Activated naive CD4-positive, alpha-beta T cell treated with anti-CD3 and anti-CD28 coated beads, Interleukin-2, amount 50 U/mL, for 72 hours (primary cell): ENCODE data around the gene CCNA2. TPM values are rescaled to one million over a fixed set of nuclear protein-coding genes. Genes with fewer than 3 reads are reported as not detected.

Experiments used
- ATAC-seq, 2 donors: fragments of 150-1000 bp; cut with Tn5 transposase; 2 replicates each; pipeline ENCODE4 v1.10.0; 2021; ENCODE audit warnings: mild to moderate bottlenecking in 2 of 2, moderate library complexity in 2 of 2
- DNase-seq, 2 donors: peaks; one replicate each; pipeline ENCODE4 v3.0.0; 2021 to 2022; ENCODE audit warnings: low spot score in 2 of 2
- H3K27ac Mint-ChIP-seq, 2 donors: one replicate each; pipeline ENCODE4 v1.8.0; 2022; ENCODE audit warnings: mild to moderate bottlenecking in 2 of 2, mixed read lengths in 2 of 2
- H3K36me3 Mint-ChIP-seq, 2 donors: one replicate each; pipeline ENCODE4 v1.8.0; 2022; ENCODE audit warnings: mixed read lengths in 2 of 2
- H3K9me3 Mint-ChIP-seq, 2 donors: one replicate each; pipeline ENCODE4 v1.8.0; 2022; ENCODE audit warnings: mixed read lengths in 2 of 2
- total RNA-seq, 2 donors: library from RNA; stranded (reverse); gene quantifications; one replicate each; pipeline ENCODE4 v1.2.3, GENCODE V29; 2022

CCNA2 gene
- total RNA-seq = 100 to 1,000 TPM; 105 to 125 TPM

GRCh38 chr4:121823505-121824170, at the start of gene CCNA2:
CCNA2 (minus strand) TSS chr4:121823883; CDS start chr4:121823628, 255 bp downstream.
- Mint-ChIP-seq H3K36me3 (peaks cover 21 to 23% of the 10 kb centered on the region in 2 donors), H3K9me3 (no peaks in the 10 kb centered on the region), H3K27ac (peak within 1 kb of the TSS; percentile 95 to 97)
- DNase-seq (peak; percentile 92 to 94), ATAC-seq (peak; percentile 96 to 97)

DNA sequence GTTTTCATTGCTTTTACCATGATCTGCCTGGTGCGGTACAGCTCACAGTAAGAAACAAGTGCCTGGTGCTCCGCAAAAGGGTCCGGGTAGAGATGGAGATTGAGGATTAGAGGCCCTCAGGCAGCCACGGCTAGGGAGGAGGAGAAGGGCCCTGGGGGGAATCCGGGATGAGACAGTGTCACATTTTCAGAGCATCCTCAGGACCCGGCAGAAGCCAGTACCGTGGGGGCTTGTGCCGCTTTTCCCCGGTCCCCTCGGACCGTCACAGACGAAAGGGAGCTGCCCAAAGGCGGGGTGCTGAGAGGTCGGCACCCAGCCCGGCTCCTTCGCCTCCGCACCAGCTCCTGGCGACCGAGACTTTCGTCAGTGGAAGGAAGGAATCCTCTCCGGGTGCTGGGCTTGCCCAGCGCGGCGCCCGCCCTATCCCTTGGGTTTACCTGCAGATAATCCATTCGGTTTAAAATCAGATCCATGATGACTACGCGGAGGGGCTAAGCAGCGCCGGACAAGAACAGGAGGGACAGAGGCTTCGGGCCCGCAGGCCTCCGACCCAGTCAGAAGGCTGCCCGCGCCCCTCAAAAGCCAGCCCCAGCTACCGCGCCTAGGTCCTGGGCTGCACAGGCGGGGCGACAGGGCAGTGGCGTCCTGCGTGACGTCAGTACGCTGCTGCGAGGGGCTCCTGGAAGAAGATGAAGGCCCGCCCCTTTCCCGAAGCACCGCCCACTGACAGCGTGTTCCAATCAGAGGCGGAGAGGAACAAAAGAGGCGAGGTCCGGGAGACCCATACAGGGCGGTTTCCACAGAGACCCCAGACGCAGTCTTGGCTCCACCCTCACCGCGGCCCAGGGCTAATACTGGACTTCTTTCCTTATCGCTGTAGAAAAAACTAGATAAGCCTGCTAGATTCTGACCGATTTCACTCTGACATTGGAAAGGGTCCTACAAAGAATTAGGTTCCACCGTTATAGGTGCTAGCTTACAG, 46.4 kb upstream of the CCNA2 start, which contains the start of gene BBS7:
TSS of gene BBS7 (minus strand) at position 634 of the 982 bp plus-strand sequence. CDS start at position 473, 161 bp downstream.
- peak; percentile 95 for DNase-seq
- Mint-ChIP-seq H3K9me3 (peaks cover 0 to 7% of the 10 kb centered on the region in 2 donors), H3K36me3 (peaks cover 19 to 21% of the 10 kb centered on the region in 2 donors), H3K27ac (peak within 1 kb of the TSS; percentile 87 to 92)
- peak; percentile 98 to 99 for ATAC-seq

GRCh38 chr4:121863799-121864198, 40.1 kb upstream of the CCNA2 start:
- Mint-ChIP-seq H3K36me3 (peaks cover 9 to 21% of the 10 kb centered on the region in 2 donors), H3K27ac (no peak overlapping the region), H3K9me3 (peaks cover 0 to 7% of the 10 kb centered on the region in 2 donors)
- DNase-seq (no peak), ATAC-seq (no peak)

DNA sequence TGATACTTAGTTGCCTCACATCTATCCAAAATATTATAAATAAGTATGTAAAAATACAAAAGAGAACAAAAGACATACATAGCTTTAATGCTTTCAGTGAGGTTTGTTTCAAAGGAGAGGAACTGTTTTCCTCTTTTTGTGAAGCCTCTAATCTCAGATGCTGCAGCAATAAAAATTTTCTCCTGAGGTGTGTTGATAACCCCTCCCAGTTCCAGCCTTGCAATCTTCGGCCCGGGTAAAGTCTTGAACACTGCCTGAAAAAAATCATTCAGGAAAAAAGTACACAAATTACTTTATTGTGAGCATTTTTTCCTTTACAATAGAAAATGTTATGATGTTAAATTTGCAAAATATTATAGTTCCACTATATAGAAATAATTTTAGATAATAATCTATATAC, 37.7 kb upstream of the CCNA2 start:
- no peak for DNase-seq
- ATAC-seq = no peak

GRCh38 chr4:121860121-121860520, 36.4 kb upstream of the CCNA2 start:
- Mint-ChIP-seq H3K36me3 (no peaks in the 10 kb centered on the region), H3K9me3 (no peaks in the 10 kb centered on the region), H3K27ac (no peak overlapping the region)
- ATAC-seq = no peak
- no peak for DNase-seq

More for the DNA sequence above, 37.7 kb upstream of the CCNA2 start:
- Mint-ChIP-seq H3K27ac (no peak overlapping the region), H3K36me3 (peaks cover 9 to 10% of the 10 kb centered on the region in 2 donors), H3K9me3 (no peaks in the 10 kb centered on the region)

GRCh38 chr4:121851354-121851753, 27.7 kb upstream of the CCNA2 start:
- no peak for ATAC-seq
- no peak for DNase-seq
- no peak overlapping the region for H3K27ac Mint-ChIP-seq
- no peaks in the 10 kb centered on the region for H3K9me3 Mint-ChIP-seq
- H3K36me3 Mint-ChIP-seq = no peaks in the 10 kb centered on the region

GRCh38 chr4:121846662-121847061, 23.0 kb upstream of the CCNA2 start:
- H3K36me3 Mint-ChIP-seq = peaks cover 0 to 9% of the 10 kb centered on the region in 2 donors
- no peaks in the 10 kb centered on the region for H3K9me3 Mint-ChIP-seq
- DNase-seq = no peak
- no peak for ATAC-seq
- H3K27ac Mint-ChIP-seq = no peak overlapping the region

DNA sequence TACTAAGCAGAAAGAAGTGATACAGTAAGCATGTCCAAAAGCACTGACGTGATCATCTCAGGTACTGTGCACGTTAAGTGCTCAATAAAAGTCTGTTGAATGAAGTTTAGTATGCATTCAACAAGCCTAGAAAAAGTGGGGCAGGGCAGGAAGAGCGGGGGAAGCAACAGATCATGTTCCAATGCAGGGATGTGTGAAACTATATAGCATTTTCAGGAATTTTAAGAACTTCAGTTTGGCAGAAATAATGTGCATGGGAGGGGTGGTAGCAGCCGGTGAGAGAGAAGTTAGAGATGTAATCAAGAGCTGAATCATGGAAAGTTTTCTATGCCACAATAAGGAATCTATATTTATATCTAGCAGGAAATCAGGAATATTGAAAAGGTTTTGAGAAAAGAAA, 19.2 kb upstream of the CCNA2 start:
- no peaks in the 10 kb centered on the region for H3K9me3 Mint-ChIP-seq
- DNase-seq = no peak
- no peak for ATAC-seq
- peaks cover 0 to 19% of the 10 kb centered on the region in 2 donors for H3K36me3 Mint-ChIP-seq
- no peak overlapping the region for H3K27ac Mint-ChIP-seq

DNA sequence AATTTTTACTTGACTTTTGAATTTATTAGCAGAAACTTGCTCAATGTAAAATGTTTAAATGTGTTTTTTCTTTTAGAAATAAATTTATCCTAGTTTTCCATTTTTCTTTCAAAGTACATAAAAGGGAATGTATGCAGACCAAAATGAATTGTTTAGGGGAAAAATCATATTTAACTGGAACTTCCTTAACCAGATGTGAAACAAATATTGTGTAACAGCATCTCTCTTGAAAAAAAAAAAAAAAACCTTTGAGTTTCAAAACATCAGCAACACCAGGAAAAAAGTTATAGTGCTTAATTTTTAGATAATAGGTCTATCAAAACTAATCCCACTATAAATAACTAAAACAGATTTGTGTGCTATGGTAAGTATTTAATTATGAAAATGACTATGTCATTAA, 14.5 kb upstream of the CCNA2 start:
- Mint-ChIP-seq H3K9me3 (no peaks in the 10 kb centered on the region), H3K36me3 (peaks cover 0 to 16% of the 10 kb centered on the region in 2 donors), H3K27ac (no peak overlapping the region)
- ATAC-seq = no peak
- DNase-seq = no peak

DNA sequence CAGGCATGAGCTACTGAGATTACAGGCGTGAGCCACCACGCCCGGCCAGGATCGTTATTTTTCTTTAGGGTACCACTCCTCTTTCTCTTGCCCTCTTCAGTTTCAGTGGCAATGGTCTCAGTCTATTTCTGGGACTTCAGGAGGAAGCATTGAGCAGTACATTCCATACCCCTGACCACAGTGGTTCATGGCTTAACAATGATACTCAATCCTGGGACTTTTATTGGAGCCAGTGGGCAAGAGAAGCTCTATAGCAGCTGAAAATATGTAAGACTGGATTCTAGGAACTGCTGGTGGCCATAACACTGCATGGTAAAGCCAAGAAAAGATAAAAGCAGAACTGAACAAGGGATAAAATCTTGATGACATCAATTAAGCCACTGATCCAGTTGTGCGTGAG, 5.8 kb upstream of the CCNA2 start:
- Mint-ChIP-seq H3K27ac (no peak overlapping the region), H3K36me3 (no peaks in the 10 kb centered on the region), H3K9me3 (no peaks in the 10 kb centered on the region)
- DNase-seq (no peak), ATAC-seq (no peak)

DNA sequence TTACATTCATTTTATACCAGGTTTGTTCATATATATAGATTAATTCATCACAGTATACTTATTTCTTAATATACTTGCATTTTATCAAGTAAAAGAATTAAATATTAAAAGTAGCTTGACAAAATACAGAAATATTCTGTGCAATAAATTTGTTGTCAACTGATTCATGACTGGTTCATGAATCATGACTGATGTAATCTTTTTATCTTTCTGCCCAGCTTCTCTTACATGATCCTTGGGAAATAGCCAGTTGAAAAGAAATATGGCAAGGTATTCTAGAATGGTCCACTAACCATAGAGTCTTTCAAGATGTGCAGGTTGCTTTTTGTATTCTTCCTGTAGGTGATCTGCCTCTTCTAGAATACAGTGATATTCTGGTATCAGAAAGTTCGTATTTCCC, 4.2 kb upstream of the CCNA2 start:
- DNase-seq = no peak
- Mint-ChIP-seq H3K36me3 (peaks cover 7 to 8% of the 10 kb centered on the region in 2 donors), H3K27ac (no peak overlapping the region), H3K9me3 (no peaks in the 10 kb centered on the region)
- ATAC-seq = no peak

DNA sequence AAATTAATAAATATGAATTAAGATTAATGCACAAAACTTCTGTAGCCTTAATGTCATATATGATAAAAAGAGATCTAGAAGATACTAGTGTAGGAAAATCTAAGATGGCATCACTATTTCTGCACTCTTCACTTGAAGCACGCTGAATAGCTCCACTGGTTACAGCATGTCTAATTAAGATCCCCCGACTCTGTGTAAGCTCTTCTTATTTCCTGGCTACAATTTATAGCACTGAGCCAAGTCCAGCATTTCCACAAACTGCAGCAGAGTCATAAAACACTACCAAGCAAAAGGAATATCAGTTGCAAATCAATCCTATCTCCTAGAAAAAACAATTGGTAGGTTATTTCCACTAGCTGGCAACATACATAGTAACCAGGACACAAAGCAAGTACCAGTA, 1.3 kb upstream of the CCNA2 start:
- ATAC-seq (no peak), DNase-seq (no peak)
- Mint-ChIP-seq H3K36me3 (peaks cover 15% of the 10 kb centered on the region in 2 donors), H3K9me3 (no peaks in the 10 kb centered on the region), H3K27ac (no peak overlapping the region)

- ATAC-seq = no peak
These were observed 466 bp upstream of the CCNA2 start for GRCh38 chr4:121824171-121824527.

DNA sequence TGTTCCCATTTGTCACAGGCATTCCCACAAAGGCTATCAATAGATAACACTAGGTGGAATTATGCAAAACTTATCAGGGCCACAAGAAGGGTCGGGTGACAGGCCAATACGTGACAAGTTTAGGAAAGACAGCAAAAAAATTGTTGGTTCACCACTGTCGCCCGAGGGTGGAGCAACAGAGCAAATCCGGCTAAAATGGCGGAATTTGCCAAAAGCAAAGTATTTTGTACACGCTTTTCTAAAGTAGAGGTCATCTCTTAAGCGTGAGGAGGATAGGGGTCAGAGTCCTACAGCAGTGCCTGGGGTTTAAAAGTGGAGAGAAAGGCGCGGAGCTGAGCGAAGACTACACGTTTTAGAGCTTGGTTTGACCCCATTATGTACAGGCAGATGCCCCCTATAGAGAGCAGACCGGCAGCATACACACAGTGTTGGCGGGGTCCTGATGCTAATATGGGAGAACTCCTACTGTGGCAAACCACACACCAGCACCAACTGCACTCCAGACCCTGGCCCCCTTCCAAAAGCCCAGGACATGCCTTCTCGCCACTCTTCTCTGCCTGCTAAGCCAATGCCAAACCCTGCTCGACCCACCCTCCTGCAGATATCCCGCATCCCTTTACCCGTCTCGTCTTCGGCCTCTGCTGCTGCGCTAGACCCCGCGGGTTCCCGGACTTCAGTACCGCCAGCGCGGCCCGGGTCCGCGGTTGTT, 733 bp downstream of the CCNA2 start:
- peak; percentile 4 to 30 for ATAC-seq
- H3K27ac Mint-ChIP-seq = peak overlapping the region; percentile 95 to 97
- peak in 1 of 2 donors; percentile 39 for DNase-seq
- H3K36me3 Mint-ChIP-seq = peaks cover 23 to 26% of the 10 kb centered on the region in 2 donors
- H3K9me3 Mint-ChIP-seq = no peaks in the 10 kb centered on the region

More at GRCh38 chr4:121824171-121824527, 466 bp upstream of the CCNA2 start:
- Mint-ChIP-seq H3K36me3 (peaks cover 18% of the 10 kb centered on the region in 2 donors), H3K27ac (peak overlapping the region; percentile 16 to 95), H3K9me3 (no peaks in the 10 kb centered on the region)
- no peak for DNase-seq

- Mint-ChIP-seq H3K9me3 (no peaks in the 10 kb centered on the region), H3K36me3 (peaks cover 23 to 26% of the 10 kb centered on the region in 2 donors), H3K27ac (peak overlapping the region; percentile 95 to 97)
- no peak for ATAC-seq
- no peak for DNase-seq
These were observed 1.6 kb downstream of the CCNA2 start for GRCh38 chr4:121822047-121822446.

DNA sequence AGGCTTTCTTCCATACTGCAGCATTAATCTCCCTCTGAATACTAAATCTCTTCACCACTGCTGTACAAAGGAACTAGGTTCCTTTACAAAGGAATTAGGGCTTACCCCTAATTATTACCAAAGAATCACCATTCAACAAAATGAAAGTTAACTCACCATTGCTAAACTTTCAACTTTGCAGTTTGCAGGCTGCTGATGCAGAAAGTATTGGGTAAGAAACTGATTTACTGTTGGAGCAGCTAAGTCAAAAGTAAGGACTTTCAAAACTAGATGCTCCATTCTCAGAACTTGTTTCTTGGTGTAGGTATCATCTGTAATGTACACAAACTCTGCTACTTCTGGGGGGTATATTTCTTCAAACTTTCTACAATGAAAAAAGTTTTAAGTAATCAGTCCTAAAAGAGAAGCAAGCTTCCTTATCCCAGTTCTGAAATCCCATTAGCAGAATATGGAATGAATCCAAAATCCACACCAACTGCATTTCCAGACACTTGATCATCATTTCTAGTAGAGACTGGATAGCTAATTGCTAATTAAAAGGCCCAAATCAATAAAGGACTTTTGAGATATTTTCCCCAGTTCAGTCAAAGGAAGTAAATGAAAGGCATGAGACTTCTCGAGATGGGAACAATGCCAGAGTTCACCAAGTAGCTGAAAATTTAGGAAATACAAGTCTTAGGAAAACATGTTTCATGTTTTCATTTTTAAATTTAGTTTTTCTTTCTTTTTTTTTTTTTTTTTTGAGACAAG, 4.3 kb downstream of the CCNA2 start:
- Mint-ChIP-seq H3K27ac (peak overlapping the region in 1 of 2 donors; percentile 81), H3K9me3 (no peaks in the 10 kb centered on the region), H3K36me3 (peaks cover 23 to 26% of the 10 kb centered on the region in 2 donors)
- no peak for ATAC-seq
- no peak for DNase-seq
